Osteoblast (primary cell): ENCODE measurements around the gene S100A5. TPM values are rescaled to one million over a fixed set of nuclear protein-coding genes. Genes with fewer than 3 reads are reported as not detected.

Experiments
- DNase-seq: peaks from one replicate; pipeline ENCODE4 v3.0.0; 2011; ENCODE audit warnings: low spot score, mixed read lengths; ENCODE audit not compliant: insufficient read length; ENCODE audit errors: missing footprints
- H2AFZ ChIP-seq: 2 replicates; pipeline ENCODE4 v1.6.0; 2011; ENCODE audit warnings: mild to moderate bottlenecking, low read length
- H3K27ac ChIP-seq: 2 replicates; pipeline ENCODE4 v1.5.1; 2011; ENCODE audit warnings: mild to moderate bottlenecking, low read depth, low read length, moderate library complexity
- H3K27me3 ChIP-seq: 2 replicates; pipeline ENCODE4 v1.6.0; 2012; ENCODE audit warnings: mild to moderate bottlenecking, control low read depth, inconsistent platforms, low read length, moderate library complexity; ENCODE audit not compliant: insufficient read depth
- H3K36me3 ChIP-seq: 2 replicates; pipeline ENCODE4 v1.5.1; 2011; ENCODE audit warnings: mild to moderate bottlenecking, low read length, control low read depth, moderate library complexity; ENCODE audit not compliant: insufficient read depth
- H3K4me1 ChIP-seq: 2 replicates; pipeline ENCODE4 v1.5.1; 2011; ENCODE audit warnings: mild to moderate bottlenecking, low read length, control low read depth, moderate library complexity; ENCODE audit not compliant: insufficient read depth
- H3K4me2 ChIP-seq: 2 replicates; pipeline ENCODE4 v1.6.0; 2011; ENCODE audit warnings: mild to moderate bottlenecking, low read length; ENCODE audit not compliant: insufficient read depth
- H3K4me3 ChIP-seq: fragments of 200-600 bp; sonication (generic); 3 replicates; pipeline ENCODE4 v1.5.1; 2012; ENCODE audit warnings: mild to moderate bottlenecking, low read length, inconsistent platforms; ENCODE audit not compliant: insufficient read depth
- H3K79me2 ChIP-seq: 2 replicates; pipeline ENCODE4 v1.6.0; 2012; ENCODE audit warnings: mild to moderate bottlenecking, low read length, control low read depth, inconsistent platforms; ENCODE audit not compliant: insufficient read depth
- H3K9me3 ChIP-seq: 2 replicates; pipeline ENCODE4 v1.5.1; 2011; ENCODE audit warnings: low read depth, low read length, control low read depth
- H4K20me1 ChIP-seq: 2 replicates; pipeline ENCODE4 v1.6.0; 2012; ENCODE audit warnings: mild to moderate bottlenecking, low read length, control low read depth; ENCODE audit not compliant: insufficient read depth
- CTCF ChIP-seq: IDR thresholded peaks from 2 replicates; pipeline ENCODE4 v1.5.1; 2011; ENCODE audit warnings: mild to moderate bottlenecking, low read depth, low read length, moderate library complexity; ENCODE audit errors: extremely low read depth
- total RNA-seq: library from RNA; depleted of rRNA; stranded (reverse); fragments of >200 nt; gene quantifications from 2 replicates; pipeline ENCODE4 v1.2.3, GENCODE V29; 2012

The S100A5 gene
- total RNA-seq, 1 donor = not detected

GRCh38 chr1:153510984-153511410, 29.7 kb downstream of the S100A5 start:
- no peaks in the 10 kb centered on the region for H4K20me1 ChIP-seq
- peaks cover 27% of the 10 kb centered on the region for H3K4me1 ChIP-seq
- peak; percentile 95 for DNase-seq
- peak; percentile 91 for TF ChIP-seq CTCF
- no peak overlapping the region for H3K4me3 ChIP-seq
- no peaks in the 10 kb centered on the region for H3K36me3 ChIP-seq
- no peak overlapping the region for H3K27ac ChIP-seq
- H3K4me2 ChIP-seq = peak overlapping the region; percentile 36
- no peaks in the 10 kb centered on the region for H3K27me3 ChIP-seq
- no peaks in the 10 kb centered on the region for H3K79me2 ChIP-seq
- no peaks in the 10 kb centered on the region for H3K9me3 ChIP-seq
- H2AFZ ChIP-seq = peak overlapping the region; percentile 92

- no peaks in the 10 kb centered on the region for H3K79me2 ChIP-seq
- no peaks in the 10 kb centered on the region for H3K36me3 ChIP-seq
- no peak overlapping the region for H3K27ac ChIP-seq
- H2AFZ ChIP-seq = no peak overlapping the region
- no peaks in the 10 kb centered on the region for H4K20me1 ChIP-seq
- H3K4me1 ChIP-seq = peaks cover 36% of the 10 kb centered on the region
- peak; percentile 82 for DNase-seq
- H3K27me3 ChIP-seq = no peaks in the 10 kb centered on the region
- no peaks in the 10 kb centered on the region for H3K9me3 ChIP-seq
- TF ChIP-seq CTCF = peak; percentile 82
- no peak overlapping the region for H3K4me2 ChIP-seq
- H3K4me3 ChIP-seq = no peak overlapping the region
Measured at GRCh38 chr1:153509729-153510354, 30.9 kb downstream of the S100A5 start.

- H3K9me3 ChIP-seq = no peaks in the 10 kb centered on the region
- no peaks in the 10 kb centered on the region for H3K27me3 ChIP-seq
- no peak for DNase-seq
- no peak overlapping the region for H2AFZ ChIP-seq
- no peak overlapping the region for H3K4me3 ChIP-seq
- no peaks in the 10 kb centered on the region for H3K79me2 ChIP-seq
- no peaks in the 10 kb centered on the region for H3K36me3 ChIP-seq
- H3K4me1 ChIP-seq = peaks cover 36% of the 10 kb centered on the region
- H3K4me2 ChIP-seq = no peak overlapping the region
- H4K20me1 ChIP-seq = no peaks in the 10 kb centered on the region
- no peak for TF ChIP-seq CTCF
- H3K27ac ChIP-seq = no peak overlapping the region
Measured at GRCh38 chr1:153509036-153509435, 31.7 kb downstream of the S100A5 start.

DNA sequence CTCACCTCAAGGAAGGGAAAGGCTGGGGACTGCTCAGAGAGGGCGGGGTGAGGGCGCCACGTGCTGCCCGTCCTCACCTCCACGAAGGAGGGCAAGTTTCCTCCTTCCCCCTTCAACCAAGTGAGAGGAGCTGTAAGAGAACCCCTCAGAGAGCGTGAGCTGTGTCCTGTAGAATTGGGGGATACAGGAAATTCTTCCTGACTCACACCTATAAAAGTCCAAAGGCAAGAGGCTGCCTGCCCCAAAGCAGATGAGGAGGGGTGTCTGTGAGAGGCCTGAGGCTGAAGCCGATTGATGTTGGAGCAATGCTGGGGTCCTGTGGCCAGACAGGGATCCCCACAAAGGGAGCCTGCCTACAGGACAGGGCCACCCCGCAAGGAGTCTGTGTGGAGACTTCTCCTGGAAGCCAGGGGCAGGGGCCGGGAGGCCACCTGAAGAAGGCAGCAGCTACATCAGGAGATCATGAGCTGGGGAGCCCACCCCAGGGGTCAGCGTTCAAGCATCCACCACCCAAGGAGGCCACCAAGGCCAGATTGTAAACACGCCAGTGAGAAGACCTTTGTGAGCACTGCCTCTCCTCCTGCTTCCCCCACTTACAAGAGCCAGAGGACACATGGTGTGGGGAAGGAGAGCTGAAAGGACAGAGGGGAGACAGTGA, 32.7 kb downstream of the S100A5 start:
- Histone ChIP-seq H3K36me3 (no peaks in the 10 kb centered on the region), H4K20me1 (no peaks in the 10 kb centered on the region), H3K27ac (peak overlapping the region; percentile 60), H2AFZ (peak overlapping the region; percentile 44), H3K4me3 (no peak overlapping the region), H3K9me3 (no peaks in the 10 kb centered on the region), H3K4me2 (no peak overlapping the region), H3K79me2 (no peaks in the 10 kb centered on the region), H3K27me3 (no peaks in the 10 kb centered on the region), H3K4me1 (peaks cover 36% of the 10 kb centered on the region)
- no peak for DNase-seq
- TF ChIP-seq CTCF = no peak
